ENCODE data around the gene SYT13.

Gene SYT13

GRCh38 chr11:45270946-45271716 is 15.0 kb downstream of the SYT13 start:
- no peak for DNase-seq
- H3K4me3 ChIP-seq (ENCODE audit: low read depth in 1 of 2, low read length in 2 of 2) = no peak overlapping the region
- H3K27ac ChIP-seq (ENCODE audit: low read length) = no peak overlapping the region
- H3K9me3 ChIP-seq (ENCODE audit: insufficient read depth, low read length, severe bottlenecking) = no peaks in the 10 kb centered on the region
- TF ChIP-seq EZH2 (IDR thresholded peaks at IDR 0.05; ENCODE audit: borderline replicate concordance, low read depth, low read length, severe bottlenecking) (no peak), CTCF (IDR thresholded peaks at IDR 0.05; ENCODE audit: borderline replicate concordance, extremely low read depth, low read length, poor library complexity, severe bottlenecking) (no peak)
- H3K36me3 ChIP-seq (ENCODE audit: insufficient read depth, low read length) = no peaks in the 10 kb centered on the region
- no peaks in the 10 kb centered on the region for H3K4me1 ChIP-seq (ENCODE audit: insufficient read depth, low read length)
- H3K9ac ChIP-seq (ENCODE audit: low read depth, low read length) = no peak overlapping the region
- H3K79me2 ChIP-seq (ENCODE audit: insufficient read depth, low read length) = no peaks in the 10 kb centered on the region
- no peaks in the 10 kb centered on the region for H4K20me1 ChIP-seq (ENCODE audit: insufficient read depth, low read length)
- no peak for ATAC-seq (ENCODE audit: insufficient read depth, low read depth)
- no peak overlapping the region for H3K4me2 ChIP-seq (ENCODE audit: insufficient read depth, low read length)
- H3K27me3 ChIP-seq (ENCODE audit: insufficient read depth, low read length, poor library complexity) = peaks cover 10% of the 10 kb centered on the region
- H2AFZ ChIP-seq (ENCODE audit: low read depth, low read length) = no peak overlapping the region

- ATAC-seq (ENCODE audit: insufficient read depth, low read depth) = no peak
- no peak overlapping the region for H2AFZ ChIP-seq (ENCODE audit: low read depth, low read length)
- no peaks in the 10 kb centered on the region for H3K9me3 ChIP-seq (ENCODE audit: insufficient read depth, low read length, severe bottlenecking)
- peaks cover 6% of the 10 kb centered on the region for H3K27me3 ChIP-seq (ENCODE audit: insufficient read depth, low read length, poor library complexity)
- no peaks in the 10 kb centered on the region for H3K4me1 ChIP-seq (ENCODE audit: insufficient read depth, low read length)
- no peaks in the 10 kb centered on the region for H3K79me2 ChIP-seq (ENCODE audit: insufficient read depth, low read length)
- no peak overlapping the region for H3K9ac ChIP-seq (ENCODE audit: low read depth, low read length)
- H3K27ac ChIP-seq (ENCODE audit: low read length) = no peak overlapping the region
- H3K36me3 ChIP-seq (ENCODE audit: insufficient read depth, low read length) = no peaks in the 10 kb centered on the region
- H3K4me2 ChIP-seq (ENCODE audit: insufficient read depth, low read length) = no peak overlapping the region
- H4K20me1 ChIP-seq (ENCODE audit: insufficient read depth, low read length) = no peaks in the 10 kb centered on the region
- TF ChIP-seq EZH2 (IDR thresholded peaks at IDR 0.05; ENCODE audit: borderline replicate concordance, low read depth, low read length, severe bottlenecking) = no peak
- no peak for TF ChIP-seq CTCF (IDR thresholded peaks at IDR 0.05; ENCODE audit: borderline replicate concordance, extremely low read depth, low read length, poor library complexity, severe bottlenecking)
- DNase-seq = no peak
- no peak overlapping the region for H3K4me3 ChIP-seq (ENCODE audit: low read depth in 1 of 2, low read length in 2 of 2)
These were observed 16.5 kb downstream of the SYT13 start for GRCh38 chr11:45269678-45270077.

DNA sequence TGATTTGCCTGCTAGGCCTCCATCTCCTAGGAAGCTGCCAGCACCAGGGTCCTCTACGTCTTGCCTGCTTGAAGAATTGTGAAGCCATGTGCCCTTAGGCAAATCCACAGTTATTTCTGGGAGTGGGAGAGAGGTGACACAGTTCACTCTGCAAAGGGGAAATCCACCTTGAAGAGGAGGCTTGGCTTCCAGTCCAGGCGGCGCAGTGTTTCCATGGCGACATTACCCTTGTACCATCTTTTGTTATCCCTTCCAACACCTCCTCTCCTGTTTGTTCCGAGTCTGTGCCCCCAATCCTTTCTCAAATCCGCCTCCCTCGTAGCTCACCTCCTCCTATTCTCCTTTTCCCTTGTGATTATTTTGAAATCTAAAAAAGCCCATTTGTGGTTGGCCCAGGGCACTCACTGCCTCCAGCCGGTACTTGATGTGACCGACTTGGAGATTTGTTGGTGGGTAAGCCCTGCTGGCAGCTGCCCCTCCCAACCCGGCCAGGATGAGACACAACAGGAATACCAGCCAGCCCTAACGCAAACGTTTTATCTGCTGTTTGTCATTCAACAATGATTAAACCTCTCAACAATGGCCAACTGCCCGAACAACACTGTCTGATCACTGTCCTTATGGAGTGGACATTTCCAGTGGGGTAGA is 18.4 kb downstream of the SYT13 start:
- Histone ChIP-seq H3K36me3 (ENCODE audit: insufficient read depth, low read length) (no peaks in the 10 kb centered on the region), H3K4me2 (ENCODE audit: insufficient read depth, low read length) (no peak overlapping the region), H3K9ac (ENCODE audit: low read depth, low read length) (no peak overlapping the region), H3K4me1 (ENCODE audit: insufficient read depth, low read length) (no peaks in the 10 kb centered on the region), H4K20me1 (ENCODE audit: insufficient read depth, low read length) (no peaks in the 10 kb centered on the region), H3K9me3 (ENCODE audit: insufficient read depth, low read length, severe bottlenecking) (no peaks in the 10 kb centered on the region), H3K27me3 (ENCODE audit: insufficient read depth, low read length, poor library complexity) (peaks cover 12% of the 10 kb centered on the region), H2AFZ (ENCODE audit: low read depth, low read length) (no peak overlapping the region), H3K79me2 (ENCODE audit: insufficient read depth, low read length) (no peaks in the 10 kb centered on the region), H3K27ac (ENCODE audit: low read length) (no peak overlapping the region), H3K4me3 (ENCODE audit: low read depth in 1 of 2, low read length in 2 of 2) (no peak overlapping the region)
- no peak for TF ChIP-seq EZH2 (IDR thresholded peaks at IDR 0.05; ENCODE audit: borderline replicate concordance, low read depth, low read length, severe bottlenecking)
- no peak for TF ChIP-seq CTCF (IDR thresholded peaks at IDR 0.05; ENCODE audit: borderline replicate concordance, extremely low read depth, low read length, poor library complexity, severe bottlenecking)
- DNase-seq (no peak), ATAC-seq (ENCODE audit: insufficient read depth, low read depth) (no peak)

Data from DND-41 (cell line).